ENCODE data around the gene LPP.
A peak's percentile ranks its signal among the peaks of the same experiment; 100 is the strongest.

LPP gene

DNA sequence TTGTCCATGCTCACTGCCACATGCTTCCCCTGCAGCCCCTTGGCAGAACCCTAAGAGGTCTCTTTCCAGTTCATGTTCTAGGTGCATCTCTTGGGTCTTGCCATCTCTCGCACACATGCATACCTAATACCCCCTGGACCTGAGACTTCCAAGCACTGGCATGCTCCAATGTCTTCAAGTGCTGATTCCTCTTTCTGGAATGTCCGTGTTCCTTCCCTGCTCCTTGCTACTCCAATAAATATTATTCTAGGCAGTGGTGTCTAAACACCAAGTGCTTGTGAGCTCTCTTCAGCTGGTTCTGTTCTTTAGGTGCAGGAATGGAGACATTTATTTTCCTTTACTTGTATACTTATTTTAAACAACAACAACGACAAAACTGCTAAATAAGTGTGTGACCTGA, 370.1 kb downstream of the LPP start:
- TF ChIP-seq SPI1 (IDR thresholded peaks at IDR 0.05; ENCODE audit: borderline replicate concordance, low read depth) (no peak), GABPA (IDR thresholded peaks at IDR 0.05; ENCODE audit: low read depth) (no peak), POLR2AphosphoS5 (IDR thresholded peaks at IDR 0.05; ENCODE audit: low read depth) (no peak)
- TF ChIP-seq, protein P1, sequence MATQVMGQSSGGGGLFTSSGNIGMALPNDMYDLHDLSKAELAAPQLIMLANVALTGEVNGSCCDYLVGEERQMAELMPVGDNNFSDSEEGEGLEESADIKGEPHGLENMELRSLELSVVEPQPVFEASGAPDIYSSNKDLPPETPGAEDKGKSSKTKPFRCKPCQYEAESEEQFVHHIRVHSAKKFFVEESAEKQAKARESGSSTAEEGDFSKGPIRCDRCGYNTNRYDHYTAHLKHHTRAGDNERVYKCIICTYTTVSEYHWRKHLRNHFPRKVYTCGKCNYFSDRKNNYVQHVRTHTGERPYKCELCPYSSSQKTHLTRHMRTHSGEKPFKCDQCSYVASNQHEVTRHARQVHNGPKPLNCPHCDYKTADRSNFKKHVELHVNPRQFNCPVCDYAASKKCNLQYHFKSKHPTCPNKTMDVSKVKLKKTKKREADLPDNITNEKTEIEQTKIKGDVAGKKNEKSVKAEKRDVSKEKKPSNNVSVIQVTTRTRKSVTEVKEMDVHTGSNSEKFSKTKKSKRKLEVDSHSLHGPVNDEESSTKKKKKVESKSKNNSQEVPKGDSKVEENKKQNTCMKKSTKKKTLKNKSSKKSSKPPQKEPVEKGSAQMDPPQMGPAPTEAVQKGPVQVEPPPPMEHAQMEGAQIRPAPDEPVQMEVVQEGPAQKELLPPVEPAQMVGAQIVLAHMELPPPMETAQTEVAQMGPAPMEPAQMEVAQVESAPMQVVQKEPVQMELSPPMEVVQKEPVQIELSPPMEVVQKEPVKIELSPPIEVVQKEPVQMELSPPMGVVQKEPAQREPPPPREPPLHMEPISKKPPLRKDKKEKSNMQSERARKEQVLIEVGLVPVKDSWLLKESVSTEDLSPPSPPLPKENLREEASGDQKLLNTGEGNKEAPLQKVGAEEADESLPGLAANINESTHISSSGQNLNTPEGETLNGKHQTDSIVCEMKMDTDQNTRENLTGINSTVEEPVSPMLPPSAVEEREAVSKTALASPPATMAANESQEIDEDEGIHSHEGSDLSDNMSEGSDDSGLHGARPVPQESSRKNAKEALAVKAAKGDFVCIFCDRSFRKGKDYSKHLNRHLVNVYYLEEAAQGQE (IDR thresholded peaks at IDR 0.05; ENCODE audit: insufficient replicate concordance, low read depth): no peak
- TF ChIP-seq, protein P2, sequence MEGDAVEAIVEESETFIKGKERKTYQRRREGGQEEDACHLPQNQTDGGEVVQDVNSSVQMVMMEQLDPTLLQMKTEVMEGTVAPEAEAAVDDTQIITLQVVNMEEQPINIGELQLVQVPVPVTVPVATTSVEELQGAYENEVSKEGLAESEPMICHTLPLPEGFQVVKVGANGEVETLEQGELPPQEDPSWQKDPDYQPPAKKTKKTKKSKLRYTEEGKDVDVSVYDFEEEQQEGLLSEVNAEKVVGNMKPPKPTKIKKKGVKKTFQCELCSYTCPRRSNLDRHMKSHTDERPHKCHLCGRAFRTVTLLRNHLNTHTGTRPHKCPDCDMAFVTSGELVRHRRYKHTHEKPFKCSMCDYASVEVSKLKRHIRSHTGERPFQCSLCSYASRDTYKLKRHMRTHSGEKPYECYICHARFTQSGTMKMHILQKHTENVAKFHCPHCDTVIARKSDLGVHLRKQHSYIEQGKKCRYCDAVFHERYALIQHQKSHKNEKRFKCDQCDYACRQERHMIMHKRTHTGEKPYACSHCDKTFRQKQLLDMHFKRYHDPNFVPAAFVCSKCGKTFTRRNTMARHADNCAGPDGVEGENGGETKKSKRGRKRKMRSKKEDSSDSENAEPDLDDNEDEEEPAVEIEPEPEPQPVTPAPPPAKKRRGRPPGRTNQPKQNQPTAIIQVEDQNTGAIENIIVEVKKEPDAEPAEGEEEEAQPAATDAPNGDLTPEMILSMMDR (IDR thresholded peaks at IDR 0.05; ENCODE audit: insufficient read depth, low read length): no peak
- no peak overlapping the region for H3K27ac ChIP-seq (replicated peaks)
- H3K27me3 ChIP-seq (ENCODE audit: insufficient read depth, poor library complexity, severe bottlenecking): no peaks in the 10 kb centered on the region
- no peak for DNase-seq (ENCODE audit: low read depth in 1 of 2, low spot score in 1 of 2)
- H3K4me3 ChIP-seq (replicated peaks; ENCODE audit: insufficient read depth, low read length): no peak overlapping the region

DNA sequence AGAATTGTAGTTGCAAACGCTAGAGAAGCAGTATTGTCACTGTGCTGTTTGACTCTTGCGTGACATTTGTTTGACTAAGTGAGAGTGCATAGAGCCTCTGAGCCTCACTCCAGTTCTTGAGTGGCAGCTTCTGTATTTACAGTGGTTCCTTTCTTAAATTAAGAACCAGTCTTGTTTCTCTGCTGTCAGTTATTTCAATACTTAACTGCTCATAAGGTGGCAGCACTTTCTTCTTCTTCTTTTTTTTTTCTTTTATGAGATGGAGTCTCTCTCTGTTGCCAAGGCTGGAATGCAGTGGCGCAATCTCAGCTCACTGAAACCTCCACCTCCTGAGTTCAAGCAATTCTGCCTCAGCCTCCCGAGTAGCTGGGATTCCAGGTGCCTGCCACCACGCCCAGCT, 372.1 kb downstream of the LPP start:
- no peaks in the 10 kb centered on the region for H3K27me3 ChIP-seq (ENCODE audit: insufficient read depth, poor library complexity, severe bottlenecking)
- peak in 1 of 2 experiments; percentile 25 for DNase-seq (ENCODE audit: low read depth in 1 of 2, low spot score in 1 of 2)

DNA sequence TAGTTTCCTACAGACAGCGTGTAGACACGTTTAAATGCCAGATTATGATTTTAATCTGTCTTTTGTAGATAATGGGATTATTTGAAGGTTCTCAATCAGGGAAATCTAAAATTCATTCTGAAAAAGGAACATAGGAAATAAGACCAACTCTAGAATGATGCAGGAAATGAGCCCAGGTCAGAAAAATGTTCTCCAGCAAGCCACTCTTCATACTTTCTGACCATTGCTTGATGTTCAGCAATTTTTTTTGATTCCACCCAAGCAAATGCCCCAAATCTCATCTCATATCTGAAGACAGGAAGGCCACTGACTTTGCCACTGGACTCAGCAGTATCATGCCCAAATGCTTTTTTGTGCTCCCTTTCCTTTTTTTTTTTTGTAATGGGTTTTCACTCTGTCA, 373.4 kb downstream of the LPP start:
- H3K27me3 ChIP-seq (ENCODE audit: insufficient read depth, poor library complexity, severe bottlenecking): no peaks in the 10 kb centered on the region
- no peak for DNase-seq (ENCODE audit: low read depth in 1 of 2, low spot score in 1 of 2)
- TF ChIP-seq GABPA (IDR thresholded peaks at IDR 0.05; ENCODE audit: low read depth) (no peak), POLR2AphosphoS5 (IDR thresholded peaks at IDR 0.05; ENCODE audit: low read depth) (no peak)
- TF ChIP-seq, protein P2 (IDR thresholded peaks at IDR 0.05; ENCODE audit: insufficient read depth, low read length): no peak
- TF ChIP-seq, protein P1 (IDR thresholded peaks at IDR 0.05; ENCODE audit: insufficient replicate concordance, low read depth): no peak
- no peak overlapping the region for H3K4me3 ChIP-seq (replicated peaks; ENCODE audit: insufficient read depth, low read length)
- H3K27ac ChIP-seq (replicated peaks): no peak overlapping the region

More for the DNA sequence above, 372.1 kb downstream of the LPP start:
- Histone ChIP-seq H3K4me3 (replicated peaks; ENCODE audit: insufficient read depth, low read length) (no peak overlapping the region), H3K27ac (replicated peaks) (no peak overlapping the region)
- TF ChIP-seq, protein P1 (IDR thresholded peaks at IDR 0.05; ENCODE audit: insufficient replicate concordance, low read depth): no peak
- no peak for TF ChIP-seq POLR2AphosphoS5 (IDR thresholded peaks at IDR 0.05; ENCODE audit: low read depth)
- TF ChIP-seq, protein P2 (IDR thresholded peaks at IDR 0.05; ENCODE audit: insufficient read depth, low read length): no peak
- no peak for TF ChIP-seq SPI1 (IDR thresholded peaks at IDR 0.05; ENCODE audit: borderline replicate concordance, low read depth)
- no peak for TF ChIP-seq GABPA (IDR thresholded peaks at IDR 0.05; ENCODE audit: low read depth)
